DND-41 (cell line): ENCODE results near the gene NR1D2.

ENCODE experiments used
- CTCF ChIP-seq: IDR thresholded peaks from 2 replicates; pipeline ENCODE4 v1.5.1; 2012; ENCODE audit warnings: borderline replicate concordance, low read length, moderate library complexity, mild to moderate bottlenecking; ENCODE audit not compliant: poor library complexity, severe bottlenecking; ENCODE audit errors: extremely low read depth
- EZH2 ChIP-seq: IDR thresholded peaks from 3 replicates; pipeline ENCODE4 v1.6.1; 2012; ENCODE audit warnings: borderline replicate concordance, low read depth, mild to moderate bottlenecking, moderate library complexity, low read length, inconsistent platforms; ENCODE audit not compliant: severe bottlenecking

- TF ChIP-seq CTCF = no peak
- no peak for TF ChIP-seq EZH2
These were observed 11.6 kb downstream of the NR1D2 start for GRCh38 chr3:23956701-23957100.
